OCI-LY1 (cell line): ENCODE data around the gene TRPV4.

Experiments used
- CTCF ChIP-seq: fragments of 200-600 bp; sonication (generic), shearing (Covaris generic); IDR thresholded peaks from 2 replicates; pipeline ENCODE4 v1.5.1; 2017; ENCODE audit warnings: mild to moderate bottlenecking, antibody characterized with exemption, low read length, moderate library complexity, mixed read lengths
- EZH2 ChIP-seq: fragments of 200-600 bp; sonication (generic), shearing (Covaris generic); IDR thresholded peaks from 2 replicates; pipeline ENCODE4 v1.8.0; 2017; ENCODE audit warnings: borderline replicate concordance, mixed run types, mild to moderate bottlenecking, antibody characterized with exemption, low read length, moderate library complexity, mixed read lengths

GRCh38 chr12:109878247-109878625, 45.0 kb upstream of the TRPV4 start:
- TF ChIP-seq EZH2 (no peak), CTCF (no peak)
